Smooth muscle cell (in vitro differentiated cells): ENCODE results near the gene ZFX. TPM values are rescaled to one million over a fixed set of nuclear protein-coding genes. Genes with fewer than 3 reads are reported as not detected.
A peak's percentile ranks its signal among the peaks of the same experiment; 100 is the strongest.

Experiments used
- DNase-seq: peaks from one replicate; lab custom pipeline; 2025; ENCODE audit not compliant: unreplicated experiment; lab: John Stamatoyannopoulos, UW
- H2AFZ ChIP-seq: fragments of 200-600 bp; sonication (generic); 2 replicates; pipeline ENCODE4 v1.6.0; 2016; ENCODE audit warnings: antibody characterized with exemption, low read depth, mild to moderate bottlenecking
- H3F3A ChIP-seq: fragments of 200-600 bp; sonication (generic); 2 replicates; pipeline ENCODE4 v1.6.0; 2017; ENCODE audit warnings: antibody characterized with exemption, low read depth
- H3K27ac ChIP-seq: fragments of 200-600 bp; sonication (generic); 2 replicates; pipeline ENCODE4 v1.5.1; 2016; ENCODE audit warnings: low read depth, mild to moderate bottlenecking
- H3K27me3 ChIP-seq: fragments of 200-600 bp; sonication (generic); 2 replicates; pipeline ENCODE4 v1.6.1; 2016; ENCODE audit warnings: low read depth, mild to moderate bottlenecking
- H3K36me3 ChIP-seq: fragments of 200-600 bp; sonication (generic); 2 replicates; pipeline ENCODE4 v1.5.1; 2016; ENCODE audit warnings: low read depth
- H3K4me1 ChIP-seq: fragments of 200-600 bp; sonication (generic); 2 replicates; pipeline ENCODE4 v1.5.1; 2016; ENCODE audit warnings: low read depth
- H3K4me2 ChIP-seq: fragments of 200-600 bp; sonication (generic); 2 replicates; pipeline ENCODE4 v1.6.0; 2016; ENCODE audit warnings: mild to moderate bottlenecking
- H3K4me3 ChIP-seq: fragments of 200-600 bp; sonication (generic); 2 replicates; pipeline ENCODE4 v1.5.1; 2016; ENCODE audit warnings: mild to moderate bottlenecking
- H3K79me2 ChIP-seq: fragments of 200-600 bp; sonication (generic); 2 replicates; pipeline ENCODE4 v1.6.0; 2016; ENCODE audit warnings: low read depth, mild to moderate bottlenecking
- H3K9ac ChIP-seq: fragments of 200-600 bp; sonication (generic); 2 replicates; pipeline ENCODE4 v1.6.0; 2016; ENCODE audit warnings: low read depth
- H3K9me3 ChIP-seq: fragments of 200-600 bp; sonication (generic); replicated peaks from 2 replicates; pipeline ENCODE4 v1.5.1; 2016; ENCODE audit warnings: low read depth
- H4K20me1 ChIP-seq: fragments of 200-600 bp; sonication (generic); 2 replicates; pipeline ENCODE4 v1.6.0; 2016; ENCODE audit warnings: low read depth
- CTCF ChIP-seq: fragments of 200-600 bp; sonication (generic); IDR thresholded peaks from 2 replicates; pipeline ENCODE4 v1.5.1; 2017; ENCODE audit warnings: borderline replicate concordance, mild to moderate bottlenecking, antibody characterized with exemption; ENCODE audit not compliant: insufficient read depth, poor library complexity, severe bottlenecking
- WGBS: methylation state at CpG from one replicate; pipeline ENCODE4 v1.1.7; 2016; ENCODE audit warnings: low lambda C conversion rate; 5-methylcytosine and 5-hydroxymethylcytosine counted together
- polyA plus RNA-seq: library from polyadenylated mRNA; unstranded; fragments of >200 nt; fragmentation: Nextera tagmentation; extraction: Ambion mirVana; gene quantifications from 2 replicates; pipeline ENCODE4 v1.2.1, GENCODE V29; 2016
- total RNA-seq: library from RNA; depleted of rRNA; stranded (reverse); fragments of >200 nt; gene quantifications from 2 replicates; pipeline ENCODE4 v1.2.3, GENCODE V29; 2014

ZFX gene
- total and polyA plus RNA-seq, 2 experiments from 2014 or later = 17.1 to 52.9 TPM

- Histone ChIP-seq H3K36me3 (peaks cover 6% of the 10 kb centered on the region), H3K4me3 (no peak overlapping the region), H3K9me3 (no peaks in the 10 kb centered on the region), H3K27ac (no peak overlapping the region), H4K20me1 (peaks cover 100% of the 10 kb centered on the region), H2AFZ (no peak overlapping the region), H3K4me2 (no peak overlapping the region), H3K4me1 (no peaks in the 10 kb centered on the region), H3K9ac (no peak overlapping the region), H3K27me3 (no peaks in the 10 kb centered on the region), H3K79me2 (peaks cover 97% of the 10 kb centered on the region), H3F3A (peaks cover 6% of the 10 kb centered on the region)
- no peak for TF ChIP-seq CTCF
- WGBS = 83% methylated on average over 6 of the region's 6 CpGs
- DNase-seq = no peak
These were observed 53.0 kb downstream of the ZFX start for GRCh38 chrX:24202465-24203031.

- Histone ChIP-seq H3K27ac (no peak overlapping the region), H3F3A (peaks cover 6% of the 10 kb centered on the region), H2AFZ (no peak overlapping the region), H3K27me3 (no peaks in the 10 kb centered on the region), H3K4me1 (no peaks in the 10 kb centered on the region), H3K9ac (no peak overlapping the region), H3K4me3 (no peak overlapping the region), H4K20me1 (peaks cover 100% of the 10 kb centered on the region), H3K9me3 (no peaks in the 10 kb centered on the region), H3K79me2 (peaks cover 96% of the 10 kb centered on the region), H3K36me3 (peaks cover 12% of the 10 kb centered on the region), H3K4me2 (no peak overlapping the region)
- no peak for TF ChIP-seq CTCF
- DNase-seq = no peak
- WGBS = 94% methylated on average over 13 of the region's 13 CpGs
These were observed 53.7 kb downstream of the ZFX start for GRCh38 chrX:24203072-24203808.

- H3K36me3 ChIP-seq = peaks cover 21% of the 10 kb centered on the region
- H4K20me1 ChIP-seq = peaks cover 89% of the 10 kb centered on the region
These were observed 54.8 kb downstream of the ZFX start for GRCh38 chrX:24204331-24204730.

More at GRCh38 chrX:24204331-24204730, 54.8 kb downstream of the ZFX start:
- 94% methylated on average over 5 of the region's 5 CpGs for WGBS
- DNase-seq = no peak
- Histone ChIP-seq H3K27me3 (no peaks in the 10 kb centered on the region), H3K4me1 (no peaks in the 10 kb centered on the region), H3F3A (peaks cover 6% of the 10 kb centered on the region), H3K79me2 (peaks cover 85% of the 10 kb centered on the region), H3K4me3 (no peak overlapping the region), H3K9me3 (no peaks in the 10 kb centered on the region), H3K9ac (no peak overlapping the region), H3K4me2 (no peak overlapping the region), H2AFZ (no peak overlapping the region), H3K27ac (peak overlapping the region; percentile 30)
- TF ChIP-seq CTCF = no peak
